CD4-positive, alpha-beta T cell (primary cell): Measurements from ENCODE around the gene FBXO36. TPM values are rescaled to one million over a fixed set of nuclear protein-coding genes. Genes with fewer than 3 reads are reported as not detected.

Source experiments
- ATAC-seq: fragments of 200-7000 bp; cut with Tn5 transposase; one replicate; pipeline ENCODE4 v1.10.0; 2022; ENCODE audit warnings: mild to moderate bottlenecking; ENCODE audit not compliant: poor library complexity
- CTCF ChIA-PET: fragments of 350-600 bp; sonication (Branson Sonifier 250); formaldehyde crosslinking; loops from one replicate; lab custom pipeline; 2021; ENCODE audit warnings: antibody characterized with exemption, inconsistent platforms; lab: Charles Lee
- POLR2A ChIA-PET: fragments of 350-600 bp; sonication (Branson Sonifier 250); formaldehyde crosslinking; loops from one replicate; lab custom pipeline; 2021; ENCODE audit warnings: antibody characterized with exemption, inconsistent platforms; lab: Charles Lee
- DNase-seq, 14 experiments: peaks; one replicate each; pipeline ENCODE4 v3.0.0-alpha.2; 2013 to 2020; ENCODE audit warnings: mixed read lengths in 2 of 14
- H3K27ac ChIP-seq, 2 donors: one replicate each; pipeline versions ENCODE4 v1.5.1 to v1.7.0; 2013; ENCODE audit warnings: low read length in 2 of 2, low read depth in 1 of 2, mild to moderate bottlenecking in 1 of 2
- H3K27me3 ChIP-seq, 2 experiments: 1 replicate in 1 of 2; 2 replicates in 1 of 2; pipeline versions ENCODE4 v1.6.1 to v1.7.0; 2013; ENCODE audit warnings: low read length in 2 of 2, control low read depth in 1 of 2, mild to moderate bottlenecking in 1 of 2, moderate library complexity in 1 of 2; ENCODE audit not compliant: insufficient read depth in 2 of 2, control insufficient read depth in 1 of 2
- H3K36me3 ChIP-seq: one replicate; pipeline ENCODE4 v1.6.1; 2013; ENCODE audit warnings: low read length, control low read depth; ENCODE audit not compliant: insufficient read depth
- H3K4me1 ChIP-seq: one replicate; pipeline ENCODE4 v1.6.1; 2013; ENCODE audit warnings: low read length, control low read depth; ENCODE audit not compliant: insufficient read depth
- H3K4me3 ChIP-seq: one replicate; pipeline ENCODE4 v1.5.1; 2013; ENCODE audit warnings: mild to moderate bottlenecking, low read length, moderate library complexity
- H3K9me3 ChIP-seq, 2 experiments: 1 replicate in 1 of 2; 2 replicates in 1 of 2; pipeline versions ENCODE4 v1.6.1 to v1.7.0; 2013; ENCODE audit warnings: low read length in 2 of 2, mild to moderate bottlenecking in 2 of 2, control low read depth in 1 of 2, moderate library complexity in 1 of 2; ENCODE audit not compliant: control insufficient read depth in 1 of 2, insufficient read depth in 1 of 2
- H3K27ac Mint-ChIP-seq: one replicate; pipeline ENCODE4 v1.8.0; 2020; ENCODE audit warnings: mixed read lengths
- H3K27me3 Mint-ChIP-seq: one replicate; pipeline ENCODE4 v1.8.0; 2021; ENCODE audit warnings: mixed read lengths
- H3K36me3 Mint-ChIP-seq: one replicate; pipeline ENCODE4 v1.8.0; 2021; ENCODE audit warnings: low read depth, mixed read lengths
- H3K4me1 Mint-ChIP-seq: one replicate; pipeline ENCODE4 v1.8.0; 2021; ENCODE audit warnings: low read depth, mixed read lengths
- H3K4me3 Mint-ChIP-seq: one replicate; pipeline ENCODE4 v1.8.0; 2020; ENCODE audit warnings: mild to moderate bottlenecking, mixed read lengths
- H3K9me3 Mint-ChIP-seq: one replicate; pipeline ENCODE4 v1.8.0; 2020; ENCODE audit warnings: mixed read lengths
- CTCF ChIP-seq: fragments of 200-600 bp; IDR thresholded peaks from one replicate; pipeline ENCODE4 v1.8.0; 2022; ENCODE audit warnings: antibody characterized with exemption, mild to moderate bottlenecking
- intact Hi-C, 2 experiments: fragments of 100-400 bp; cut with DNase I in 1 of 2; cut with micrococcal nuclease in 1 of 2; formaldehyde crosslinking; loops; one replicate each; pipeline versions ENCODE4 v1.15.1 to v1.9.0; 2023 to 2025; cut with DNase I, micrococcal nuclease
- total RNA-seq, 174 experiments: library from RNA in 2 of 174; stranded (reverse) in 2 of 174; gene quantifications; one replicate each; pipeline ENCODE4 v1.2.3 and lab custom pipeline; 2021 to 2026

The FBXO36 gene
- total RNA-seq, 2 experiments from 2014 or later = 0.52 to 0.84 TPM

GRCh38 chr2:229888031-229888430 lies 34.3 kb upstream of the FBXO36 start:
- Mint-ChIP-seq H3K4me1 (peaks cover 59% of the 10 kb centered on the region), H3K9me3 (no peaks in the 10 kb centered on the region), H3K27ac (peak overlapping the region; percentile 3), H3K27me3 (no peaks in the 10 kb centered on the region), H3K36me3 (peaks cover 58% of the 10 kb centered on the region), H3K4me3 (no peak overlapping the region)
- no peak for TF ChIP-seq CTCF
- Histone ChIP-seq H3K4me1 (no peaks in the 10 kb centered on the region), H3K36me3 (peaks cover 21% of the 10 kb centered on the region), H3K27ac (no peak overlapping the region), H3K4me3 (no peak overlapping the region), H3K9me3 (no peaks in the 10 kb centered on the region), H3K27me3 (no peaks in the 10 kb centered on the region)
- ChIA-PET POLR2A (no interaction called here), CTCF (interaction anchor here (1.0 kb wide), 1 partner anchor 87 kb away, joined by 3 read pairs; no protein-coding TSS in a partner anchor)
- DNase-seq = no peak
- intact Hi-C loops = no loop called here
- no peak for ATAC-seq

- ATAC-seq (no peak), DNase-seq (no peak)
- peaks cover 26% of the 10 kb centered on the region for H3K36me3 ChIP-seq
- Mint-ChIP-seq H3K9me3 (no peaks in the 10 kb centered on the region), H3K4me3 (no peak overlapping the region), H3K4me1 (peaks cover 57% of the 10 kb centered on the region), H3K27ac (peak overlapping the region; percentile 15), H3K36me3 (peaks cover 61% of the 10 kb centered on the region), H3K27me3 (no peaks in the 10 kb centered on the region)
- peaks cover 3% of the 10 kb centered on the region for H3K4me1 ChIP-seq
- ChIA-PET CTCF (interaction anchor here (1.0 to 1.4 kb wide), 2 partner anchors 15 to 88 kb away, joined by 3 to 4 read pairs; no protein-coding TSS in a partner anchor), POLR2A (interaction anchor here (0.8 kb wide), 1 partner anchor 10 kb away, joined by 5 read pairs; no protein-coding TSS in a partner anchor)
- no peak overlapping the region for H3K27ac ChIP-seq
- intact Hi-C loops = no loop called here
- H3K9me3 ChIP-seq = no peaks in the 10 kb centered on the region
- H3K4me3 ChIP-seq = no peak overlapping the region
- no peaks in the 10 kb centered on the region for H3K27me3 ChIP-seq
- TF ChIP-seq CTCF = no peak
These were observed 33.3 kb upstream of the FBXO36 start for GRCh38 chr2:229889023-229889422.

GRCh38 chr2:229896857-229897256 lies 25.4 kb upstream of the FBXO36 start:
- no peak overlapping the region for H3K4me3 Mint-ChIP-seq
- H3K27ac ChIP-seq = no peak overlapping the region
- CTCF ChIA-PET = no interaction called here
- DNase-seq = peak in 1 of 14 experiments; percentile 24
- H3K9me3 Mint-ChIP-seq = no peaks in the 10 kb centered on the region
- peaks cover 63% of the 10 kb centered on the region for H3K4me1 Mint-ChIP-seq
- peak; percentile 61 for ATAC-seq
- intact Hi-C loops = no loop called here
- POLR2A ChIA-PET = interaction anchor here (0.6 to 1.2 kb wide), 2 partner anchors 25 to 96 kb away, joined by 3 read pairs; partner anchors contain the start of gene TRIP12
- H3K4me3 ChIP-seq = no peak overlapping the region
- no peaks in the 10 kb centered on the region for H3K9me3 ChIP-seq
- H3K4me1 ChIP-seq = peaks cover 29% of the 10 kb centered on the region
- H3K27me3 Mint-ChIP-seq = no peaks in the 10 kb centered on the region
- peaks cover 57% of the 10 kb centered on the region for H3K36me3 Mint-ChIP-seq
- peaks cover 5% of the 10 kb centered on the region for H3K36me3 ChIP-seq
- H3K27ac Mint-ChIP-seq = peak overlapping the region; percentile 5
- TF ChIP-seq CTCF = no peak
- no peaks in the 10 kb centered on the region for H3K27me3 ChIP-seq
